Measurements from ENCODE around the gene TSPAN32. TPM values are rescaled to one million over a fixed set of nuclear protein-coding genes. Genes with fewer than 3 reads are reported as not detected.

The TSPAN32 gene
- total RNA-seq, 1 donor from 2014 or later, result not detected

DNA sequence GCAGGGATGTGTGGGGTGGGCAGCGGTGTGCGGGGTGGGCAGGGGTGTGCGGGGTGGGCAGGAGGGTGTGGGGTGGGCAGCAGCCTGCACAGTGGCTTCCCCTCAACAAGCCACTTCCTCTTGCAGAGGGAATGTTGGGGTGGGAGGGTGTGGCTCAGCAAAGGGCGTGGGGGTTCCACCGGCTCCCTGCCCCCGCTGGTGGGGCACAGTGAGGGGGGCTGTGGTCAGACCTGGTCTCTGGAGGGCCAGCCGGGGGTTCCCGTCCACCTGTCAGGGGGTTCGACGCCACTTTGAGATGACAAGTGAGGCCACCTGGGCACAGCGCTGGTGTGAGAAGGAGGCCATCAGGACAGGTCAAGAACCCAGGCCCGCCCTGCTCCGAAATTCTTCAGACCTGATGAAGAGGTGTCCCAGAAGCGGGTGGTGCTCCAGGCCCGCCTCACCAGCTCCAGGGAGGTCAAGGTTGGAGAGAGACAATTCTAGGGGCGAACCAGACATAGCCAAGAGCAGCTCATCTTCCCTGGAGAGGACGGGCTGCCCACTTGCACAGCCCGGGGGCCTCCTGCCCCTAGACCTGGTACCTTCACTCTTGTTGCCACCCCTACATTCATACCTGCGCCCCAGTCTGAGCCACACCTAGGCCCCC, 1.4 kb upstream of the TSPAN32 start:
- Mint-ChIP-seq H3K9me3 (ENCODE audit: unreplicated experiment) (peaks cover 2% of the 10 kb centered on the region), H3K27me3 (ENCODE audit: unreplicated experiment) (peaks cover 2% of the 10 kb centered on the region), H3K4me3 (ENCODE audit: unreplicated experiment) (no peak overlapping the region), H3K27ac (ENCODE audit: unreplicated experiment) (no peak overlapping the region), H3K36me3 (ENCODE audit: unreplicated experiment) (no peaks in the 10 kb centered on the region), H3K4me1 (ENCODE audit: low read depth, unreplicated experiment) (no peaks in the 10 kb centered on the region)
- TF ChIP-seq, protein P1, sequence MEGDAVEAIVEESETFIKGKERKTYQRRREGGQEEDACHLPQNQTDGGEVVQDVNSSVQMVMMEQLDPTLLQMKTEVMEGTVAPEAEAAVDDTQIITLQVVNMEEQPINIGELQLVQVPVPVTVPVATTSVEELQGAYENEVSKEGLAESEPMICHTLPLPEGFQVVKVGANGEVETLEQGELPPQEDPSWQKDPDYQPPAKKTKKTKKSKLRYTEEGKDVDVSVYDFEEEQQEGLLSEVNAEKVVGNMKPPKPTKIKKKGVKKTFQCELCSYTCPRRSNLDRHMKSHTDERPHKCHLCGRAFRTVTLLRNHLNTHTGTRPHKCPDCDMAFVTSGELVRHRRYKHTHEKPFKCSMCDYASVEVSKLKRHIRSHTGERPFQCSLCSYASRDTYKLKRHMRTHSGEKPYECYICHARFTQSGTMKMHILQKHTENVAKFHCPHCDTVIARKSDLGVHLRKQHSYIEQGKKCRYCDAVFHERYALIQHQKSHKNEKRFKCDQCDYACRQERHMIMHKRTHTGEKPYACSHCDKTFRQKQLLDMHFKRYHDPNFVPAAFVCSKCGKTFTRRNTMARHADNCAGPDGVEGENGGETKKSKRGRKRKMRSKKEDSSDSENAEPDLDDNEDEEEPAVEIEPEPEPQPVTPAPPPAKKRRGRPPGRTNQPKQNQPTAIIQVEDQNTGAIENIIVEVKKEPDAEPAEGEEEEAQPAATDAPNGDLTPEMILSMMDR (IDR thresholded peaks at IDR 0.05; ENCODE audit: partially characterized antibody, unreplicated experiment), result no peak
- DNase-seq, result peak; percentile 19

DNA sequence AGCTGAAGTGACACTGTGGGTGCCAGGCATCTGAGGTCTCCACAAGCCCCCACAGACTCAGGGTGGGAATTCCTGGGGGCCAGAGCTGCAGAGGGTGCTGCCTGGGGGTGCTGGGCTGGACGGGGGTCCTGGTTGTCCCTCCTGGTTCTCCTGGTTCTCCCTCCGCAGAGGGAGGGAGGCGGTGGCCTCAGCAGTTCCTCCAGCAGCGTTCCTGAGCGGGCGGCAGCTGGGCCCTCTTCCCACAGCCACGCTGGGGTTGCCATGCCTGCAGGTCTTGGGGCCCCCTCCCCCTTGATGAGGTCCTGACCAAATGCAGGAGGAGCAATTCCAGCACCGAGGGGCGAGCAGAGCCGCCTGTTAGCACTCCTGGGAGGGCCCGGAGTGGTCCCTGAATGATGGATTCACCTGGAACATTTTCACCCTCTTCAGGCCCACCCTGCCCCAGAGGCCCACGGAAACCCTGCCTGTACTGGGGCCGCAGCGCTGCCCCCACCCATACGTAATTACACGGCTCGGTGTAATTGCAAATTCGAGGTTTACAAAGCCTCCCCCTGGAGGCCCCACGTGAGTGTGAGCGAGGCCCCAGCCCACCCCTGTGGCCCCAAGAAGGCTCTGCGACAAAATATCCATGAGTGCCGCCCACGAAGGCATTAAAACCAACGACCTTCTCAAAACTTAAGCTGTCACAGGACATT, 730 bp upstream of the TSPAN32 start:
- Mint-ChIP-seq H3K27ac (ENCODE audit: unreplicated experiment) (no peak overlapping the region), H3K4me3 (ENCODE audit: unreplicated experiment) (no peak overlapping the region), H3K27me3 (ENCODE audit: unreplicated experiment) (peaks cover 2% of the 10 kb centered on the region), H3K36me3 (ENCODE audit: unreplicated experiment) (no peaks in the 10 kb centered on the region), H3K4me1 (ENCODE audit: low read depth, unreplicated experiment) (no peaks in the 10 kb centered on the region), H3K9me3 (ENCODE audit: unreplicated experiment) (peaks cover 2% of the 10 kb centered on the region)
- TF ChIP-seq, protein P1 (IDR thresholded peaks at IDR 0.05; ENCODE audit: partially characterized antibody, unreplicated experiment), result no peak
- peak; percentile 16 for DNase-seq

DNA sequence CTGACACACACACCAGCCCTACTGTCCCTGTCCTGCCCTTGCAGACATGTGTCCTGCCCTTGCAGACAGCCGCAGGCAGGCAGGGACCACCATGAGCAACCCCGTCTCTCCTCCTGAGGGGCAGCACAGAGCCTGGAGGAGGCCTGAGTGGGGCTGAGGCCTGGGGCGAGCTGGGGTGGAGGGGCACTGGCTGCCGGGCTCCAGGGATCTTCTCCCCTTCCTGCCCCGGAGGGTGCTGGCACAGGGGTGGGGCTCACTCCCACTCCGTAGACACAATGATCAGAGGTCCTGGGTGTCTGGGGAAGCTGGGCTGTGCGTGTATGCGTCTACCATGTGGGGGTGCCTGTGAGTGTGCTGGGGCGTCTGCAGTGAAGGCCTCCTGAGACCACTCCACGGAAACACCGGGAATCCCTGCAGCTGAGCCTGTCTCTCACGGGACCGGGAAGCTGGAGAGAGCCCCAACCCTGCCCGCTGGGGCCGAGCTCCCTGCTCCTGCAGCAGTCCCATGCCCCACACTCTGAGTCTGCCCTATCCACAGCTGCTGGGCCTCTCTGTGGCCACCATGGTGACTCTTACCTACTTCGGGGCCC, 588 bp downstream of the TSPAN32 start:
- H3K36me3 Mint-ChIP-seq (ENCODE audit: unreplicated experiment), result no peaks in the 10 kb centered on the region
- peaks cover 2% of the 10 kb centered on the region for H3K9me3 Mint-ChIP-seq (ENCODE audit: unreplicated experiment)
- H3K27ac Mint-ChIP-seq (ENCODE audit: unreplicated experiment), result no peak overlapping the region
- DNase-seq, result no peak
- H3K4me3 Mint-ChIP-seq (ENCODE audit: unreplicated experiment), result no peak overlapping the region
- TF ChIP-seq, protein P1 (IDR thresholded peaks at IDR 0.05; ENCODE audit: partially characterized antibody, unreplicated experiment), result no peak
- H3K4me1 Mint-ChIP-seq (ENCODE audit: low read depth, unreplicated experiment), result no peaks in the 10 kb centered on the region
- peaks cover 2% of the 10 kb centered on the region for H3K27me3 Mint-ChIP-seq (ENCODE audit: unreplicated experiment)

DNA sequence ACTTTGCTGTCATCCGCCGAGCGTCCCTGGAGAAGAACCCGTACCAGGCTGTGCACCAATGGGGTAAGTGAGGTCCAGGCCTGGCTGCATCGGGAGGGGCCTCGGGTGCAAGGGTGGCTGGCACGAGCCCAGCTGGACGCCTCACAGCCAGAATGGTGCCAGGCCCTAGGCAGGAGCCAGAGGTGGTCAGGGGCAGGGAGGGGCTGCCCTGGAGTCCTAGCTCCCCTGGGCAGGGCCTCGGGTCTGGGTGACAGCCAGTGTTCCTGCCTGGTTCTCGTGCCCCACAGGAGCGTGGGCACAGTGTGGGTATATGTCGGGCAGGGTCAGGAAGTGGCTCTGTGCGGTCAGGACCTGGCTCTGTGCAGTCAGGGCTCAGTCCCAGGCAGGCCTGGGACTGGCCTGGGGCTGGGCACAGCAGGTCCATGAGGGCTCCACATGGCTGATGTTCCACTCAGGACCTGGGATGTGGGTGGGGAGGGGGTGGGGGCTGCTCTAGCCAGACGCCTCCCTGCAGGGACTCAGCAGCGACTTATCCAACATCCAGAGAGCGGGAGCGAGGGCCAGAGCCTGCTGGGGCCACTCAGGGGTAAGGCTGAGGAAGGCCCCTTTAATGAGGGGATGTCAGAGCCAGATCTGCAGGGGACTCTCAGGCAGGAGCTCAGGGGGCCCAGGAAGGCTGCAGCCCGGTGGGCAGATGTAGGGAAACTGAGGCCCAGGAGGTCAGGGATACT, 1.2 kb downstream of the TSPAN32 start:
- Mint-ChIP-seq H3K4me1 (ENCODE audit: low read depth, unreplicated experiment) (no peaks in the 10 kb centered on the region), H3K4me3 (ENCODE audit: unreplicated experiment) (no peak overlapping the region), H3K27ac (ENCODE audit: unreplicated experiment) (no peak overlapping the region), H3K9me3 (ENCODE audit: unreplicated experiment) (peaks cover 2% of the 10 kb centered on the region), H3K36me3 (ENCODE audit: unreplicated experiment) (no peaks in the 10 kb centered on the region), H3K27me3 (ENCODE audit: unreplicated experiment) (peaks cover 5% of the 10 kb centered on the region)
- TF ChIP-seq, protein P1 (IDR thresholded peaks at IDR 0.05; ENCODE audit: partially characterized antibody, unreplicated experiment), result no peak
- no peak for DNase-seq
